NCI-H2029 (cell line): ENCODE data around the gene ATP6V1E1.
A peak's percentile ranks its signal among the peaks of the same experiment; 100 is the strongest.
"Not testable (repeated sequence)": the region's sequence is repeated elsewhere in the genome, so short reads cannot be mapped to it uniquely, and the experiment has no call there.

Source experiments
- DNase-seq: peaks from one replicate; lab custom pipeline; 2025; lab: John Stamatoyannopoulos, UW

Gene ATP6V1E1

DNA sequence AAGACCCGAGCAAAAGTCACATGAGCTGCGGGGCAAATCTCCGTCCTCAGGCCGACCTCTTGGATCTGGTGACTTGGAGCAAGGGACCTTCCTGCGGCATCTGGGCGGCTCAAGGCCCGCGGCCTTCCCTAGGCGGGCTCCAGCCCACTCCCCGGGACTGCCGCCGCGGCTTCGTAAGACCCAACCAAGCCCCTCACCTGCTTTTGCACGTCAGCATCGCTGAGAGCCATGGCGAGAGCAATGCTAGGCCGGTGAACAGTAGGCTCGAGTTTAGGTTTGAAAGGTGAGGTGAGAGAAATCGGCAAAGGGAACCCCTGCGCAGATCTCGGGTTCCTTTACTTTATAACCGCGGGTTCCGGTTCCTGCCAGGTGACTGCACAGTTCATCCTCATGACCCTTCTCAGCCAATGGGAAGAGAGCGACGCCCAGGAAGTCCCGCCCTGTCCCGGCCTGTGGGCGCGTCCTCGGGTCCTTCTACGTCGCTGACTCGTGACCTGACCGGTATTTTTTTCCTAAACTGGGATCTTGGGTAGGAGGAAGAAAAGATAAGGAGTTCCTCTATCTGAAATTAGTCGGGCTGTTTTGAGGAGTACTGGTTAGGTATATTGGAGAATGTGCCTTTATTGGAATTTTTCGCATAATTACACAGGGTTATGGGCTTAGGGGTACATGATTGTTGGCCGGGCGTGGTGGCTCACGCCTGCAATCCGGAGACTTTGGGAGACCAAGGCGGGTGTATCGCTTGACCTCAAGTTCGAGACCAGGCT, at the start of gene ATP6V1E1:
Gene ATP6V1E1 (minus strand): TSS at position 344 of the 767 bp plus-strand sequence. CDS start 114 bp downstream, at position 230.
- DNase-seq, result peak; percentile 95

GRCh38 chr22:17675584-17675983, 47.0 kb upstream of the ATP6V1E1 start:
- DNase-seq, result no peak

GRCh38 chr22:17674152-17674551, 45.6 kb upstream of the ATP6V1E1 start:
- no peak for DNase-seq

- DNase-seq, result no peak
These were observed 44.0 kb upstream of the ATP6V1E1 start for GRCh38 chr22:17672417-17672991.

GRCh38 chr22:17671521-17672092, 43.1 kb upstream of the ATP6V1E1 start:
- not testable (repeated sequence) for DNase-seq

DNA sequence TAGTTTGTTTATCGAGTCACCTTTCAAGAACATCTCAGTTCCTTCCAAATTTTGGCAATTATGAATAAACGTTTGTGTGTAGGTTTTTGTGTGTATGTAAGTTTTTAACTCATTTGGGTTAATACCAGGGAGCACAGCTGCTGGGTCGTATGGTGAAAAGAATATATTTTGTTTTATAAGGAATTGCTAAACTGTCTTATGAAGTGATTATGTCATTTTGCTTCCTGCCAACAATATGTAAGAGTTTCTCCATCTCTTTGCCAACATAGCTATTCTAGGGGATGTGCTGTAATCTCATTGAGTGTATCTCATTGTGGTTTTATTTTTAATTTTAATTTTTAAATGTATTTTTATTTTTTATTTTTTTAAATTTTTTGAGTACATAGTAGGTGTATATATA, 37.3 kb upstream of the ATP6V1E1 start:
- no peak for DNase-seq

DNA sequence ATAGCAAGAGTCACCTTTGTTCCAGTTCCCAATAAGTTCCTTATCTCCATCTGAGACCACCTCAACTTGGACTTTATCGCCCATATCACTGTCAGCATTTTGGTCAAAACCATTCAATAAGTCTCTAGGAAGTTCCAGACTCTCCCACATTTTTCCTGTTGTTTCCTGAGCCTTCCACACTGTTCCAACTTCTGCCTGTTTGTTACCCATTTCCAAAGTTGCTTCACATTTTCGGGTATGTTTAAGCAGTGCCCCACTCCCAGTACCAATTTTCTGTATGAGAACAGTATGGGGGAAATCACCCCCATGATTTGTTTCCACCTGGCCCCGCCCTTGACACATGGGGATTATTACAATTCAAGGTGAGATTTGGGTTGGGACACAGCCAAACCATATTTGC, 36.7 kb upstream of the ATP6V1E1 start:
- no peak for DNase-seq

DNA sequence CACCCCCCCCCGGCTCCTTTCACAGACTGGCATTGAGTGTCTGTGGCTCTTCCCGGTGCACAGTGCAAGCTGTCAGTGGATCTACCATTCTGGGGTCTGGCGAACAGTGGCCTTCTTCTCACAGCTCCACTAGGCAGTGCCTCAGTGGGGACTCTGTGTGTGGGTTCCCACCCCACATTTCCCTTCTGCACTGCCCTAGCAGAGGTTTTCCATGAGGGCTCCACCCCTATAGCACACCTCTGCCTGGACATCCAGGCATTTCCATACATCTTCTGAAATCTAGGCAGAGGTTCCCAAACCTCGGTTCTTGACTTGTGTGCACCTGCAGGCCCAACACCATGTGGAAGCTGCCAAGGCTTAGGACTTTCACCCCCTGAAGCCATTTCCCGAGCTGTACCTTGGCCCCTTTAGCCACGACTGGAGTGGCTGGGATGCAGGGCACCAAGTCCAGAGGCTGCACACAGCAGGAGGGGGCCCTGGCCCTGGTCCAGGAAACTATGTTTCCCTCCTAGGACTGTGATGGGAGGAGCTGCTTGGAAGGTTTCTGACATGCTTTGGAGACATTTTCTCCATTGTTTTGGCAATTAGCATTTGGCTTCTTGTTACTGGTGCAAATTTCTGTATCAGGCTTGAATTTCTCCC, 36.0 kb upstream of the ATP6V1E1 start:
- no peak for DNase-seq

GRCh38 chr22:17656870-17657395, 28.4 kb upstream of the ATP6V1E1 start:
- DNase-seq, result no peak

DNA sequence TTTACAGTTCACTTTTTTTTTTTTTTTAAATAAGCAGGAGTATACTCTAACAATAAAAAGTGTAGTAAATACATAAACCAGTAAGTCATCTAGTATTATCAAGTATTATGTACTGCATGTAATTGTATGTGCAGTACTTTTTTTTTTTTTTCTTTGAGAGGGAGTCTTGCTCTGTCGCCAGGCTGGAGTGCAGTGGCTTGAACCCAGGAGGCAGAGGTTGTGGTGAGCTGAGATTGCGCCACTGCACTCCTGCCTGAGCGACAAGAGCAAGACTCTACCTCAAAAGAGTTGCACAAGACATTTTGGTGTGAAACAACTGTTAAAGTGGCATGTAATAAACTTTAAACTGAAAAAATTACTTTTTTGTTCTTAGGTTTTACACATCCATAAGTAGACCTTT, 26.7 kb upstream of the ATP6V1E1 start:
- DNase-seq, result no peak

GRCh38 chr22:17648569-17648968, 20.0 kb upstream of the ATP6V1E1 start:
- DNase-seq, result no peak

DNA sequence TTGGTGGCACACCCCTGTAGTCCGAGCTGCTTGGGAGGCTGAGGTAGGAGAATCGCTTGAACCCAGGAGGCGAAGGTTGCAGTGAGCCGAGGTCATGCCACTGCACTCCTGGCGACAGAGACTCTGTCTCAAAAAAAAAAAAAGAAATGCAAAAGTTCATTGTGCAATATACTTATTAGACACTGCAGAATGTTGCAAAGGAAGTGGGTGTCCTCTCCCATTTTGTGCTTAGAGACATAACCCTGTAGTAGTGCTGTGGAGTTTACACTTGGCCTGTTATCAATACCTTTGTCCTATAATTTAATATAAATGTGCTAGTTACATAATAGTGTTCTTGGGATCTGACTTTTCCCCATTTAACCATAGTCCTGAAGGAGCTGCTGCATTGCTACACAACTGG, 19.4 kb upstream of the ATP6V1E1 start:
- DNase-seq, result no peak

GRCh38 chr22:17647452-17647851, 18.9 kb upstream of the ATP6V1E1 start:
- no peak for DNase-seq

DNA sequence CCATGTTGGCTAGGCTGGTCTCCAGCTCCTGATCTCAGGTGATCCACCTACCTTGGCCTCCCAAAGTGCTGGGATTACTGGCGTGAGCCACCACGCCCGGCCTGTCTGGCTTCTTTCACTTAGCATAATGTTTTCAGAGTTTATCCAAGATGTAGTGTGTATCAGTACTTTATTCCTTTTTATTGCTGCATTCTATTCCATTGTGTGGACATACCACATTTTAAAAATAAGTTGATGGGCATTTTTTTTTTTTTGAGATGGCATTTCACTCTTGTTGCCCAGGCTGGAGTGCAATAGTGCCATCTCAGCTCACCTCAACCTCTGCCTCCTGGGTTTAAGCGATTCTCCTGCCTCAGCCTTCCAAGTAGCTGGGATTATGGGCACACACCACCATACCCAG, 13.8 kb upstream of the ATP6V1E1 start:
- not testable (repeated sequence) for DNase-seq

- DNase-seq, result no peak
These were observed 12.7 kb upstream of the ATP6V1E1 start for GRCh38 chr22:17641269-17641668.

GRCh38 chr22:17639247-17639741, 10.7 kb upstream of the ATP6V1E1 start:
- peak; percentile 41 for DNase-seq

DNA sequence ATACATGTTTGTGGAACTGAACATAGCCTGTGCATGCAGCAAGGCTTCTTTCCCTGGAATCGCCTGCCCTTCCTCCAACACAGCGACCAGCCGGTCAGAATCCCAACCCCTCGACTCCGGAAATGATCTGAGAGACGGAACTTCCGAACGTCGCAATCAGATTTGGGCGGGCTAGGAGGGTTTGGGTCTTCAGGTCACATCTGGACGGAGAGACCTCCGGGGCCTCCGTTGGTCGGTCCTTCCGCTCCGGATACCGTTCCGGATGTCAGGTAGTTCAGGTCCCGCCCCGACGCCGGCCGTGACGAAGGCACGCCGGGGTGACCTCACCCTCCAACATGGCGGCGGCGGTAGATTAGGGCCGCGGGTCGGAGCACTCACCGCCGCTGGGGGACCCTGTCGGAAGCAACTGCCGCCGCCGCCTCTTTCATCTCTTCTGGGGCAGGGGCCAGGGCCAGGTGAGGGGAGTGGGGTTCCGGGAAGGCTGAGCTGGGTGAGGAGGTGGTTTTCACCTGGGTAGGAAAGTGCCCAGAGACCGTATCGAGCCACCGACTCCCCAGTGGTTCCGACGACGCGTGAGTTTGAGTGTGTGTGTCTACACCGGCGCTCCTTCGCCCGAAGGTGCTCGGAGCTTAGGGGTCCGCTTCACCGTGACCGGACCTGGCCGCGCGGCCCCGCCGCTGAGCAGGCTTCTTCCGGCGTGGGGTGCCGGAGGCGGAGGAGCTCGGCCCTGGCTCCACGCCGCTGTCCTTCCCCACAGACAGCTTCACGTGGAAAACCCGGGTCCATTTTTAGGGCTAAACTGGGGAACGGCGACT, 10.1 kb upstream of the ATP6V1E1 start, which contains the start of gene BCL2L13:
Gene BCL2L13 (plus strand): TSS at position 326 of the 815 bp plus-strand sequence. CDS start 16,955 bp downstream, outside the sequence.
- DNase-seq, result peak; percentile 89

DNA sequence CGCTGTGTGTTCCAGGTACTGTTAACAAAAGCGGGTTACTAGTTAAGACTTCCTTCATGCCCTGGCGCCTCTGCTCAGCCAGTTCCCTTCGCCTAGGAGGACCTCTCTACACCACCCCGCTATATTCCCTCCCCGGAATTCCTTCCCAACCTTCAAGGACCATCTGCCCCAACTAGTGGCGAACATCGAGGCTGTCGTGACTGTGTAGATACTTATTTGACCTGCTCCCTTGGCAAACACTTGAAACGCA, 9.6 kb upstream of the ATP6V1E1 start:
- no peak for DNase-seq

DNA sequence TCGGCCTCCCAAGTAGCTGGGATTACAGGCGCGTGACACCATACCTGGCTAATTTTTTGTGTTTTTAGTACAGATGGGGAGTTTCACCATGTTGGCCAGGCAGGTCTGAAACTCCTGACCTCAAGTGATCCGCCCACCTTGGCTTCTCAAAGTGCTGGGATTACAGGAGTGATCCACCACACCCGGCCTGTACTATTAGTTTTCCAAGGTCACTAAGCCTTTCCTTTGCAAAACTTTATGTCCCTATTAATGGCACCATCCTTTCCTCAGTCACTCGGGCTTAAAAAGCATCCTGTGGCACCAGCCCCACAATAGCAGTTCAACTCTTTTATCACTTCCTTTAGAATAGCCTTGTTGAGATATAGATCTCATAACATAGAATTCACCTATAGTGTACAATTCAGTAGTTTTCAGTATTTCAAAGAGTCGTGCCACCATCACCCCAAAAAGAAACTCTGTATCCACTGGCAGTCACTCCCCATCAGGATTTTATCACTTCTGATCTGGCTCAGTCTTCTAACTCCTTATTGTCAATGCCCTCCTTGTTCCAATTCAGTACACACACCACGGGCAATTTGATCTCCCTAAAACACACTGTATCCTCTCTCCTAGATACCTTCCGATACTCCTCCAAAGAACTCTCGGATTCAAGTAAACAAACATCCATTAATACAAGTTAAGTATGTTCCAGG, 9.1 kb upstream of the ATP6V1E1 start:
- peak; percentile 34 for DNase-seq

DNA sequence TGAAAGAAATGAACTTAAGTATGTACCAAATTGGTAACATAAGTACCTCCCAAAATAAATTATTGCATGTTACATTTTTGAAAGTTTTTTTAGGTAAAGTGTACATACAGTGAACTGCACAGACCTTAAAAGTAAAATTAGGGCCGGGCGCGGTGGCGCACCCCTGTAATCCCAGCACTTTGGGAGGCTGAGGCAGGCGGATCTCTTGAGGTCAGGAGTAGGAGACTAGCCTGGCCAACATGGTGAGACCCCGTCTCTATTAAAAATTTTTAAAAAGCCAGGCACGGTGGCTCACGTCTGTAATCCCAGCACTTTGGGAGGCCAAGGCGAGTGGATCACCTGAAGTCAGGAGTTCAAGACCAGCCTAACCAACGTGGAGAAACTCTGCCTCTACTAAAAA, 8.3 kb upstream of the ATP6V1E1 start:
- not testable (repeated sequence) for DNase-seq

DNA sequence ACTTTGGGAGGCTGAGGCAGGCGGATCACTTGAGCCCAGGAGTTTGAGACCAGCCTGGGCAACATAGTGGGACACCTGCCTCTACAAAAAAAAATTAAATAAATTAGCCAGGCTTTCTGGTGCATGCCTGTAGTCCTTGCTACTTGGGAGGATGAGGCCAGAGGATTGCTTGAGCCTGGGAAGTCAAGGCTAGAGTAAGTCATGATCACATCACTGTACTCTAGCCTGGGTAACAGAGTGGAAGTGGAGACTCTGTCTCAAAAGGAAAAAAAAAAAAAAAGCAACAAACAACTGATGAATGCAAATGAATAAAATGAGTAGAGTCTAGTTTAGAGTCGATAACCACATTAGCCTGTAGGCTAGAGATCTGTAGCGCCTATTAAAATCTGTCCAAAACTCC, 6.1 kb upstream of the ATP6V1E1 start:
- DNase-seq, result no peak
